ENCODE data around the gene CEL. TPM values are rescaled to one million over a fixed set of nuclear protein-coding genes. Genes with fewer than 3 reads are reported as not detected.

The CEL gene
- total RNA-seq, 6 donors from 2014 or later = 0.15 to 9.4 (median 1.1) TPM; not detected in 1

- peaks cover 8 to 59% (median 54%) of the 10 kb centered on the region in 4 donors for H3K36me3 ChIP-seq
- ATAC-seq (ENCODE audit: low FRiP score in 2 of 2) (no peak), DNase-seq (no peak)
- H3K4me3 ChIP-seq = no peak overlapping the region
- no peak for TF ChIP-seq CTCF (IDR thresholded peaks at IDR 0.05)
- TF ChIP-seq EP300 (IDR thresholded peaks at IDR 0.05) = no peak
- no peak for TF ChIP-seq POLR2A (IDR thresholded peaks at IDR 0.05)
- TF ChIP-seq POLR2AphosphoS5 (IDR thresholded peaks at IDR 0.05) = no peak
- H3K27me3 ChIP-seq = no peaks in the 10 kb centered on the region
- H3K27ac ChIP-seq = no peak overlapping the region
- peaks cover 0 to 11% (median 4%) of the 10 kb centered on the region in 4 donors for H3K4me1 ChIP-seq
- 92 to 97% methylated on average over 9 to 12 of the region's 12 CpGs for WGBS, 2 donors
- no peaks in the 10 kb centered on the region for H3K9me3 ChIP-seq
Measured at GRCh38 chr9:133057553-133057952, 4.2 kb upstream of the CEL start.

- Histone ChIP-seq H3K9me3 (no peaks in the 10 kb centered on the region), H3K4me1 (peaks cover 0 to 11% (median 4%) of the 10 kb centered on the region in 4 donors), H3K27me3 (no peaks in the 10 kb centered on the region), H3K36me3 (peaks cover 8 to 55% (median 50%) of the 10 kb centered on the region in 4 donors), H3K27ac (no peak overlapping the region), H3K4me3 (no peak overlapping the region)
- DNase-seq (no peak), ATAC-seq (ENCODE audit: low FRiP score in 2 of 2) (no peak)
- whole genome bisulfite sequencing, 2 donors = 72 to 91% methylated on average over 6 of the region's 7 CpGs
- no peak for TF ChIP-seq CTCF (IDR thresholded peaks at IDR 0.05)
- TF ChIP-seq POLR2A (IDR thresholded peaks at IDR 0.05) = no peak
- TF ChIP-seq POLR2AphosphoS5 (IDR thresholded peaks at IDR 0.05) = no peak
- TF ChIP-seq EP300 (IDR thresholded peaks at IDR 0.05) = no peak
Measured at GRCh38 chr9:133058071-133058470, 3.7 kb upstream of the CEL start.

- H3K9me3 ChIP-seq = no peaks in the 10 kb centered on the region
- no peaks in the 10 kb centered on the region for H3K27me3 ChIP-seq
- 65 to 74% methylated on average over 9 to 12 of the region's 12 CpGs for WGBS, 2 donors
- peaks cover 8 to 48% (median 43%) of the 10 kb centered on the region in 4 donors for H3K36me3 ChIP-seq
- no peak overlapping the region for H3K4me3 ChIP-seq
- TF ChIP-seq POLR2A (IDR thresholded peaks at IDR 0.05) (no peak), CTCF (IDR thresholded peaks at IDR 0.05) (no peak), EP300 (IDR thresholded peaks at IDR 0.05) (no peak), POLR2AphosphoS5 (IDR thresholded peaks at IDR 0.05) (no peak)
- no peak for ATAC-seq (ENCODE audit: low FRiP score in 2 of 2)
- DNase-seq = no peak
- H3K4me1 ChIP-seq = peaks cover 0 to 11% (median 4%) of the 10 kb centered on the region in 4 donors
- H3K27ac ChIP-seq = no peak overlapping the region
Measured at GRCh38 chr9:133058550-133059320, 3.0 kb upstream of the CEL start.

GRCh38 chr9:133059623-133060022 is 2.2 kb upstream of the CEL start:
- no peak for ATAC-seq (ENCODE audit: low FRiP score in 2 of 2)

More at GRCh38 chr9:133059623-133060022, 2.2 kb upstream of the CEL start:
- Histone ChIP-seq H3K36me3 (peaks cover under 1 to 39% (median 34%) of the 10 kb centered on the region in 4 donors), H3K27me3 (no peaks in the 10 kb centered on the region), H3K27ac (no peak overlapping the region), H3K4me3 (no peak overlapping the region), H3K4me1 (peaks cover 0 to 11% (median 4%) of the 10 kb centered on the region in 4 donors), H3K9me3 (no peaks in the 10 kb centered on the region)
- TF ChIP-seq EP300 (IDR thresholded peaks at IDR 0.05) = no peak
- no peak for TF ChIP-seq POLR2AphosphoS5 (IDR thresholded peaks at IDR 0.05)
- no peak for TF ChIP-seq POLR2A (IDR thresholded peaks at IDR 0.05)
- no peak for TF ChIP-seq CTCF (IDR thresholded peaks at IDR 0.05)
- DNase-seq = no peak
- WGBS, 2 donors = 40 to 43% methylated on average over 7 of the region's 7 CpGs
